ENCODE data around the gene CLDN9. TPM values are rescaled to one million over a fixed set of nuclear protein-coding genes. Genes with fewer than 3 reads are reported as not detected.
A peak's percentile ranks its signal among the peaks of the same experiment; 100 is the strongest.

The CLDN9 gene
- not detected for total RNA-seq

- peaks cover 10% of the 10 kb centered on the region for H3K4me1 Mint-ChIP-seq (ENCODE audit: low read depth)
- ATAC-seq = peak; percentile 50
- intact Hi-C loops (cut with micrococcal nuclease) = no loop called here
- H3K9me3 Mint-ChIP-seq = no peaks in the 10 kb centered on the region
- no peak for TF ChIP-seq CTCF (IDR thresholded peaks at IDR 0.05)
- H3K36me3 Mint-ChIP-seq (ENCODE audit: low read depth) = no peaks in the 10 kb centered on the region
- no peak within 1 kb of the TSS for H3K4me3 Mint-ChIP-seq
- ChIA-PET POLR2A (no interaction called here), CTCF (interaction anchor here (0.8 to 1.0 kb wide), 2 partner anchors 16 to 18 kb away, joined by 3 to 6 read pairs; no protein-coding TSS in a partner anchor)
- no peak for DNase-seq
- no peak within 1 kb of the TSS for H3K27ac Mint-ChIP-seq
- peaks cover 11% of the 10 kb centered on the region for H3K27me3 Mint-ChIP-seq
Observed at GRCh38 chr16:3012828-3013420, at the start of gene CLDN9. CLDN9 (plus strand) TSS chr16:3012923; CDS start chr16:3013363, 440 bp downstream.

GRCh38 chr16:2963074-2963722 is 49.5 kb upstream of the CLDN9 start:
- H3K4me3 Mint-ChIP-seq = peak overlapping the region; percentile 51
- intact Hi-C loops (cut with micrococcal nuclease) = no loop called here
- peaks cover 25% of the 10 kb centered on the region for H3K4me1 Mint-ChIP-seq (ENCODE audit: low read depth)
- ChIA-PET POLR2A (interaction anchor here (1.1 to 1.2 kb wide), 2 partner anchors 15 to 17 kb away, joined by 3 to 4 read pairs; partner anchors contain the start of gene PKMYT1), CTCF (interaction anchor here (1.0 to 3.9 kb wide), 11 partner anchors 9 to 124 kb away, joined by 3 to 12 read pairs (median 4); partner anchors contain the start of genes FLYWCH1 and PKMYT1)
- peaks cover 30% of the 10 kb centered on the region for H3K27me3 Mint-ChIP-seq
- ATAC-seq = no peak
- no peak for DNase-seq
- no peak overlapping the region for H3K27ac Mint-ChIP-seq
- H3K36me3 Mint-ChIP-seq (ENCODE audit: low read depth) = no peaks in the 10 kb centered on the region
- H3K9me3 Mint-ChIP-seq = no peaks in the 10 kb centered on the region
- TF ChIP-seq CTCF (IDR thresholded peaks at IDR 0.05) = no peak

- Mint-ChIP-seq H3K27me3 (peaks cover 34% of the 10 kb centered on the region), H3K9me3 (no peaks in the 10 kb centered on the region), H3K4me1 (ENCODE audit: low read depth) (peaks cover 30% of the 10 kb centered on the region), H3K4me3 (peak within 1 kb of the TSS; percentile 65), H3K36me3 (ENCODE audit: low read depth) (no peaks in the 10 kb centered on the region), H3K27ac (no peak within 1 kb of the TSS)
- TF ChIP-seq CTCF (IDR thresholded peaks at IDR 0.05) = no peak
- ATAC-seq (peak; percentile 19), DNase-seq (peak; percentile 59)
- POLR2A ChIA-PET = interaction anchor here (1.1 to 1.4 kb wide), 3 partner anchors 15 to 64 kb away, joined by 3 to 5 read pairs (median 4); partner anchors contain the start of gene PKMYT1
- intact Hi-C loops (cut with micrococcal nuclease) = no loop called here
- CTCF ChIA-PET = interaction anchor here (0.6 to 3.9 kb wide), 6 partner anchors 8 to 124 kb away, joined by 3 to 12 read pairs (median 4); partner anchors contain the start of genes FLYWCH1 and FLYWCH2
Observed at GRCh38 chr16:2963723-2964474, 48.8 kb upstream of the CLDN9 start, which contains the start of gene KREMEN2. KREMEN2 (plus strand) TSS chr16:2964275; CDS start chr16:2964521, 246 bp downstream.

GRCh38 chr16:2964475-2965336 is 48.0 kb upstream of the CLDN9 start:
- intact Hi-C loops (cut with micrococcal nuclease) = no loop called here
- peak; percentile 82 for DNase-seq
- Mint-ChIP-seq H3K27me3 (peaks cover 32% of the 10 kb centered on the region), H3K9me3 (no peaks in the 10 kb centered on the region), H3K27ac (no peak overlapping the region), H3K4me3 (peak overlapping the region; percentile 65), H3K36me3 (ENCODE audit: low read depth) (no peaks in the 10 kb centered on the region), H3K4me1 (ENCODE audit: low read depth) (peaks cover 30% of the 10 kb centered on the region)
- peak; percentile 35 for ATAC-seq
- ChIA-PET POLR2A (interaction anchor here (1.0 to 1.8 kb wide), 3 partner anchors 9 to 63 kb away, joined by 3 to 5 read pairs (median 4); partner anchors contain the start of gene PKMYT1), CTCF (interaction anchor here (0.6 to 3.9 kb wide), 5 partner anchors 18 to 82 kb away, joined by 3 to 12 read pairs (median 3); partner anchors contain the start of genes FLYWCH1 and FLYWCH2)
- no peak for TF ChIP-seq CTCF (IDR thresholded peaks at IDR 0.05)
